Endothelial cell of umbilical vein (primary cell): ENCODE measurements around the gene OR4K1.

Experiments
- CTCF ChIP-seq, 2 donors: IDR thresholded peaks; 1 replicate in 1 of 2; 2 replicates in 1 of 2; pipeline ENCODE4 v1.5.1; 2011; ENCODE audit warnings: low read length in 2 of 2, mild to moderate bottlenecking in 2 of 2, moderate library complexity in 2 of 2, control low read depth in 1 of 2, inconsistent platforms in 1 of 2, low read depth in 1 of 2; ENCODE audit not compliant: insufficient read depth in 1 of 2; ENCODE audit errors: extremely low read depth in 1 of 2
- EZH2 ChIP-seq: IDR thresholded peaks from 2 replicates; pipeline ENCODE4 v1.6.1; 2012; ENCODE audit warnings: borderline replicate concordance, low read depth, mild to moderate bottlenecking, moderate library complexity, low read length, inconsistent platforms; ENCODE audit not compliant: severe bottlenecking
- JUN ChIP-seq: IDR thresholded peaks from 2 replicates; pipeline ENCODE4 v1.6.1; 2011; ENCODE audit warnings: borderline replicate concordance, low read depth; ENCODE audit not compliant: insufficient read length, insufficient read depth
- MAX ChIP-seq: IDR thresholded peaks from 2 replicates; pipeline ENCODE4 v1.6.1; 2011; ENCODE audit not compliant: insufficient read depth, insufficient read length
- MYC ChIP-seq: IDR thresholded peaks from one replicate; pipeline ENCODE4 v1.6.1; 2011; ENCODE audit warnings: mild to moderate bottlenecking, low read depth, low read length
- POLR2A ChIP-seq: IDR thresholded peaks from 2 replicates; pipeline ENCODE4 v1.6.1; 2012; ENCODE audit warnings: low read depth, mild to moderate bottlenecking, control low read depth, low read length
- POLR2AphosphoS5 ChIP-seq: IDR thresholded peaks from 2 replicates; pipeline ENCODE4 v1.6.1; 2012; ENCODE audit warnings: low read depth, mild to moderate bottlenecking, control low read depth, low read length, moderate library complexity; ENCODE audit not compliant: insufficient read depth

- TF ChIP-seq JUN, result no peak
- no peak for TF ChIP-seq CTCF (IDR thresholded peaks at IDR 0.05; ENCODE audit: extremely low read depth in 1 of 2, insufficient read depth in 1 of 2, low read depth in 1 of 2, low read length in 2 of 2)
- TF ChIP-seq EZH2, result no peak
- no peak for TF ChIP-seq MAX
- TF ChIP-seq MYC, result no peak
- TF ChIP-seq POLR2A, result no peak
- TF ChIP-seq POLR2AphosphoS5, result no peak
Measured at GRCh38 chr14:19900999-19901398, 29.7 kb upstream of the OR4K1 start.
